ENCODE data around the gene NPHP3.

The NPHP3 gene

DNA sequence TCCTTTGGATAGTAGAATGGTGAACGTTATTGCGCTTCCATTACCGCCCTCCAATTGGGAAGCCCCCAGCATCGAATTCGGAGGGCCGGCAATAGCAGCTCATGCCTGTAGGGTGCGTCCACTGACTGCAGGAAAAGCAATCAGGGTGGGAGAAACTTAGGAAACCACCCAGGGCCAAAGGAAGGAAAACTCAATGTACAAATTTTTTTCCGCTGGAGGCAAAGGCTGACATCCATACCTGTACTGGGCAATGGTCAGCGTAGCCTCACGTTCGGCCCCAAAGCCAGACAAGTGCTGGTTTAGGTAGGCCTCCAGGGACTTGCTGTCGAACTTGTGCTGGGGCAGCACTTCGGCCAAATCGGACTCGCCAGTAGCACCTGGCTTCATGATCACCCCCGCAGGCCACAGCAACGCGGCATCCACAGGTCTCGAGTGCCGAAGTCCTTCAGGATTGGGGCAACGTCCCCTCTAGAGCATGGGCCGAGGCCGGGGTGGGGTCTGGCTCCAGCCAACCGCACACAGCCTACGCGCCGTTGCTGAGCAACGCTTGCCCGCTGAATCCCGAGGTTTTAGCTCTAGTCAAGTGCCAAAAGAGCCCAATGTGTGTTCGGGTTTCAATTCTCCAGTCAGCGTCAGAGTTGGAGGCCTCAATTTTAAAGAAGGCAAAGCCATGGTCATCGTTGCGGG lies 62.7 kb downstream of the NPHP3 start, which contains the start of gene ACAD11:
Gene ACAD11 (minus strand): TSS at position 445 of the 687 bp plus-strand sequence. CDS start 58 bp downstream, at position 387.
- Histone ChIP-seq H3K27me3 (ENCODE audit: insufficient read depth, poor library complexity, severe bottlenecking) (no peaks in the 10 kb centered on the region), H3K27ac (replicated peaks) (peak within 1 kb of the TSS; percentile 98), H3K4me3 (replicated peaks; ENCODE audit: insufficient read depth, low read length) (peak within 1 kb of the TSS; percentile 95)
- TF ChIP-seq REST (IDR thresholded peaks at IDR 0.05; ENCODE audit: insufficient replicate concordance, low read depth): no peak
- TF ChIP-seq, protein P1, sequence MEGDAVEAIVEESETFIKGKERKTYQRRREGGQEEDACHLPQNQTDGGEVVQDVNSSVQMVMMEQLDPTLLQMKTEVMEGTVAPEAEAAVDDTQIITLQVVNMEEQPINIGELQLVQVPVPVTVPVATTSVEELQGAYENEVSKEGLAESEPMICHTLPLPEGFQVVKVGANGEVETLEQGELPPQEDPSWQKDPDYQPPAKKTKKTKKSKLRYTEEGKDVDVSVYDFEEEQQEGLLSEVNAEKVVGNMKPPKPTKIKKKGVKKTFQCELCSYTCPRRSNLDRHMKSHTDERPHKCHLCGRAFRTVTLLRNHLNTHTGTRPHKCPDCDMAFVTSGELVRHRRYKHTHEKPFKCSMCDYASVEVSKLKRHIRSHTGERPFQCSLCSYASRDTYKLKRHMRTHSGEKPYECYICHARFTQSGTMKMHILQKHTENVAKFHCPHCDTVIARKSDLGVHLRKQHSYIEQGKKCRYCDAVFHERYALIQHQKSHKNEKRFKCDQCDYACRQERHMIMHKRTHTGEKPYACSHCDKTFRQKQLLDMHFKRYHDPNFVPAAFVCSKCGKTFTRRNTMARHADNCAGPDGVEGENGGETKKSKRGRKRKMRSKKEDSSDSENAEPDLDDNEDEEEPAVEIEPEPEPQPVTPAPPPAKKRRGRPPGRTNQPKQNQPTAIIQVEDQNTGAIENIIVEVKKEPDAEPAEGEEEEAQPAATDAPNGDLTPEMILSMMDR (IDR thresholded peaks at IDR 0.05; ENCODE audit: insufficient read depth, low read length): peak; percentile 38
- DNase-seq (ENCODE audit: low read depth in 1 of 2, low spot score in 1 of 2): peak; percentile 21 to 64

DNA sequence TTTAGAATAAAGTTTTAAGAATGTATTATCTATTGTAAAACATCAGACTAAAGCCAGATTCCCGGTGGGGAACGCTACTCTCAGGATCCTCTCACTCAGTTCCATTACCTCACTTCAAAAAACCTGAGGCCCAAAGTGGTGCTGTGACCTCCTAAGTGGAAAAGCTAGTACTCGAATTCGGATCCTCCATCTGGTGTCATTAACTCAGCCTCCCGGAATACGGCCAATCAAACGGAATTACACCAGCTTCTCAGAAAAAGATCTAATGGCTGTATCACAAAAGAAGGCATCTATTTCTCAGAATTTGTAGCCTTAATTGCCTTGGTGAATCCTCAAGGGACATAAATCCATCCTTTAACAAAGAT lies 63.2 kb downstream of the NPHP3 start:
- H3K4me3 ChIP-seq (replicated peaks; ENCODE audit: insufficient read depth, low read length): peak overlapping the region; percentile 95
- H3K27me3 ChIP-seq (ENCODE audit: insufficient read depth, poor library complexity, severe bottlenecking): no peaks in the 10 kb centered on the region
- no peak for TF ChIP-seq SPI1 (IDR thresholded peaks at IDR 0.05; ENCODE audit: borderline replicate concordance, low read depth)
- peak overlapping the region; percentile 98; the same call in 1 of the 2 replicates for H3K27ac ChIP-seq (replicated peaks)
- no peak for DNase-seq (ENCODE audit: low read depth in 1 of 2, low spot score in 1 of 2)

GRCh38 chr3:132657869-132658747 lies 64.1 kb downstream of the NPHP3 start:
- TF ChIP-seq, protein P1 (IDR thresholded peaks at IDR 0.05; ENCODE audit: insufficient read depth, low read length): no peak
- no peak for TF ChIP-seq GABPA (IDR thresholded peaks at IDR 0.05; ENCODE audit: low read depth)
- TF ChIP-seq REST (IDR thresholded peaks at IDR 0.05; ENCODE audit: insufficient replicate concordance, low read depth): no peak
- no peak for TF ChIP-seq SPI1 (IDR thresholded peaks at IDR 0.05; ENCODE audit: borderline replicate concordance, low read depth)
- no peak for TF ChIP-seq POLR2AphosphoS5 (IDR thresholded peaks at IDR 0.05; ENCODE audit: low read depth)
- H3K4me3 ChIP-seq (replicated peaks; ENCODE audit: insufficient read depth, low read length): no peak overlapping the region
- no peaks in the 10 kb centered on the region for H3K27me3 ChIP-seq (ENCODE audit: insufficient read depth, poor library complexity, severe bottlenecking)
- H3K27ac ChIP-seq (replicated peaks): no peak overlapping the region
- no peak for DNase-seq (ENCODE audit: low read depth in 1 of 2, low spot score in 1 of 2)

- H3K4me3 ChIP-seq (replicated peaks; ENCODE audit: insufficient read depth, low read length): no peak overlapping the region
- no peak overlapping the region for H3K27ac ChIP-seq (replicated peaks)
- TF ChIP-seq REST (IDR thresholded peaks at IDR 0.05; ENCODE audit: insufficient replicate concordance, low read depth): no peak
- TF ChIP-seq GABPA (IDR thresholded peaks at IDR 0.05; ENCODE audit: low read depth): no peak
- no peak for DNase-seq (ENCODE audit: low read depth in 1 of 2, low spot score in 1 of 2)
- no peaks in the 10 kb centered on the region for H3K27me3 ChIP-seq (ENCODE audit: insufficient read depth, poor library complexity, severe bottlenecking)
Observed at GRCh38 chr3:132655471-132655870, 66.7 kb downstream of the NPHP3 start.
